OCI-LY7 (cell line): ENCODE results near the gene NIN.

Experiments used
- EZH2phosphoT487 ChIP-seq: fragments of 200-600 bp; sonication (generic); IDR thresholded peaks from 2 replicates; pipeline ENCODE4 v1.6.1; 2018; ENCODE audit warnings: low read depth, borderline replicate concordance, mild to moderate bottlenecking, mixed run types, antibody characterized with exemption, low read length, moderate library complexity, mixed read lengths
- TF ChIP-seq, protein P1 (sequence below): fragments of 200-600 bp; sonication (generic); conservative IDR thresholded peaks from 2 replicates; pipeline ENCODE4 v1.5.1; 2014; ENCODE audit warnings: mild to moderate bottlenecking, antibody characterized with exemption, low read length, moderate library complexity, mixed read lengths

DNA sequence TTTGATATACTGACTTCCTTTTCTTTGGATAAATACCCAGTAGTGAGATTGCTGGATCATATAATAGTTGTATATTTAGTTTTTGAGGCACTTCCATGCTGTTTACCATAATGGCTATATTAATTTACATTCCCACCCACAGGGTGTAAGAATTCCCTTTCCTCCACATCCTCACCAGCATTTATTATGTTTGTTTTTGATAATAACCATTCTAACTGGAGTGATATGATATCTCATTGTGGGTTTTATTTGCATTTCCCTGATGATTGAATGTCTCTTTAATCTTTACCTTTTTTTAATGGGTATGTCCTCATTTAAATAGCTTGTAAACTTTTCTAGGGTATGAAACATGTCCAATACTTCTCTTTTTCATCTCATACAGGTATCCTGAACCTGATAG lies 151.3 kb downstream of the NIN start:
- TF ChIP-seq, protein P1, sequence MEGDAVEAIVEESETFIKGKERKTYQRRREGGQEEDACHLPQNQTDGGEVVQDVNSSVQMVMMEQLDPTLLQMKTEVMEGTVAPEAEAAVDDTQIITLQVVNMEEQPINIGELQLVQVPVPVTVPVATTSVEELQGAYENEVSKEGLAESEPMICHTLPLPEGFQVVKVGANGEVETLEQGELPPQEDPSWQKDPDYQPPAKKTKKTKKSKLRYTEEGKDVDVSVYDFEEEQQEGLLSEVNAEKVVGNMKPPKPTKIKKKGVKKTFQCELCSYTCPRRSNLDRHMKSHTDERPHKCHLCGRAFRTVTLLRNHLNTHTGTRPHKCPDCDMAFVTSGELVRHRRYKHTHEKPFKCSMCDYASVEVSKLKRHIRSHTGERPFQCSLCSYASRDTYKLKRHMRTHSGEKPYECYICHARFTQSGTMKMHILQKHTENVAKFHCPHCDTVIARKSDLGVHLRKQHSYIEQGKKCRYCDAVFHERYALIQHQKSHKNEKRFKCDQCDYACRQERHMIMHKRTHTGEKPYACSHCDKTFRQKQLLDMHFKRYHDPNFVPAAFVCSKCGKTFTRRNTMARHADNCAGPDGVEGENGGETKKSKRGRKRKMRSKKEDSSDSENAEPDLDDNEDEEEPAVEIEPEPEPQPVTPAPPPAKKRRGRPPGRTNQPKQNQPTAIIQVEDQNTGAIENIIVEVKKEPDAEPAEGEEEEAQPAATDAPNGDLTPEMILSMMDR, result no peak
- no peak for TF ChIP-seq EZH2phosphoT487
